HG03025 (cell line): ENCODE measurements around the gene SYNGR2.
A peak's percentile ranks its signal among the peaks of the same experiment; 100 is the strongest.
"Not testable (repeated sequence)": the region's sequence is repeated elsewhere in the genome, so short reads cannot be mapped to it uniquely, and the experiment has no call there.

Source experiments
- ATAC-seq: cut with Tn5 transposase; IDR thresholded peaks from one replicate; pipeline ENCODE4 v1.9.1; 2021; ENCODE audit warnings: mild to moderate bottlenecking, moderate library complexity; ENCODE audit not compliant: unreplicated experiment, low FRiP score

Gene SYNGR2

DNA sequence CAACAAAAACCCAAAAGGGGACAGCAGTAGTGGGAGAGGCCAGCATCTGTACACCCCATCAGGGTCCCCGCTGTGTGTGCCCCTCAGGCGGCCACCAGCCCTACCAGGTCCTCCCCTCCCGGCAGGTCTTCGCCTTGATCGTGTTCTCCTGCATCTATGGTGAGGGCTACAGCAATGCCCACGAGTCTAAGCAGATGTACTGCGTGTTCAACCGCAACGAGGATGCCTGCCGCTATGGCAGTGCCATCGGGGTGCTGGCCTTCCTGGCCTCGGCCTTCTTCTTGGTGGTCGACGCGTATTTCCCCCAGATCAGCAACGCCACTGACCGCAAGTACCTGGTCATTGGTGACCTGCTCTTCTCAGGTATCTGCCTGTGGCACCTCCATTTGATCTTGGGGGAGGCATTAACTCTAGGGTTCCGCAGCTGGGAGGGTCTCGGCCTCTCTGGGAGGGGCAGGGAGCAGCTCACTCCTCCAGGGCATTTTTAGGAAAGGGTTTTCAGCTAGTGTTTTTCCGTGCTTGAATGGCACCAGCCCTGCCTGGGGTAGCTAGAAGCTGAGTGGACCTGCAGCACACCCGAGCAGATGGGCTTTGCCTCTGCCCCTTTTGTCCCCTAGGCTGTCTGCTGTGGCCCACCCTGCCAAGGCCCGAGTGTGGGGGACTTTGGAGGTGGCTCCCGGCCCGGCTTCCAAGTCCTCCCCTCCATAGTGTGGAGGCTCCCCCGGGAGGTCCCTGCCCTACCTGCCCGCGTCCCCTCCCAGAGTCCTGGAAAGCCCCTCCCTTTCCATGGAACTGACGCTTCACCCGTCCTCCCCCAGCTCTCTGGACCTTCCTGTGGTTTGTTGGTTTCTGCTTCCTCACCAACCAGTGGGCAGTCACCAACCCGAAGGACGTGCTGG lies 2.6 kb downstream of the SYNGR2 start:
- no peak for ATAC-seq

DNA sequence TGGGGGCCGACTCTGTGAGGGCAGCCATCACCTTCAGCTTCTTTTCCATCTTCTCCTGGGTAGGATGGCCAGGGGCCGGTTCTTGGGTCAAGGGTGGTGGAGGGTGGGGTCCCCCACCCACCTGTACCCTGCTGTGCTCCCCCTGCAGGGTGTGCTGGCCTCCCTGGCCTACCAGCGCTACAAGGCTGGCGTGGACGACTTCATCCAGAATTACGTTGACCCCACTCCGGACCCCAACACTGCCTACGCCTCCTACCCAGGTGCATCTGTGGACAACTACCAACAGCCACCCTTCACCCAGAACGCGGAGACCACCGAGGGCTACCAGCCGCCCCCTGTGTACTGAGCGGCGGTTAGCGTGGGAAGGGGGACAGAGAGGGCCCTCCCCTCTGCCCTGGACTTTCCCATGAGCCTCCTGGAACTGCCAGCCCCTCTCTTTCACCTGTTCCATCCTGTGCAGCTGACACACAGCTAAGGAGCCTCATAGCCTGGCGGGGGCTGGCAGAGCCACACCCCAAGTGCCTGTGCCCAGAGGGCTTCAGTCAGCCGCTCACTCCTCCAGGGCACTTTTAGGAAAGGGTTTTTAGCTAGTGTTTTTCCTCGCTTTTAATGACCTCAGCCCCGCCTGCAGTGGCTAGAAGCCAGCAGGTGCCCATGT lies 3.3 kb downstream of the SYNGR2 start:
- ATAC-seq = not testable (repeated sequence)

DNA sequence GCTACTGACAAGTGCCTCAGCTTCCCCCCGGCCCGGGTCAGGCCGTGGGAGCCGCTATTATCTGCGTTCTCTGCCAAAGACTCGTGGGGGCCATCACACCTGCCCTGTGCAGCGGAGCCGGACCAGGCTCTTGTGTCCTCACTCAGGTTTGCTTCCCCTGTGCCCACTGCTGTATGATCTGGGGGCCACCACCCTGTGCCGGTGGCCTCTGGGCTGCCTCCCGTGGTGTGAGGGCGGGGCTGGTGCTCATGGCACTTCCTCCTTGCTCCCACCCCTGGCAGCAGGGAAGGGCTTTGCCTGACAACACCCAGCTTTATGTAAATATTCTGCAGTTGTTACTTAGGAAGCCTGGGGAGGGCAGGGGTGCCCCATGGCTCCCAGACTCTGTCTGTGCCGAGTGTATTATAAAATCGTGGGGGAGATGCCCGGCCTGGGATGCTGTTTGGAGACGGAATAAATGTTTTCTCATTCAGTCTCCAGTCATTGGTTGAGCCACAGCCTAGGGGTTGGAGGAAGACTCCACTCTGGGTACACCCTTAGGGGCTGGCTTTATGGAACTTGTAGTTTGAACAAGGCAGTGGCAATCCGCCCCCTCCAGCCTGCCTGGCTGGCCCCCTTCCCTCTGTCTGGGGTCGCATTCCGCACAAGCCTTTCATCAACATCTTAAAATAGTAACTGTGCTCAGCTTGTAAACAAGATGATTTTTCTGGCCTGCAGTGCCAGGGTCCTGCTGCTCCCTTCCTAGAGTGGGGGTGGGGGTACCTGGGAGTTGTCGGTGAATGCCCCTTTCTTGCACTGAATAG lies 4.1 kb downstream of the SYNGR2 start:
- no peak for ATAC-seq

DNA sequence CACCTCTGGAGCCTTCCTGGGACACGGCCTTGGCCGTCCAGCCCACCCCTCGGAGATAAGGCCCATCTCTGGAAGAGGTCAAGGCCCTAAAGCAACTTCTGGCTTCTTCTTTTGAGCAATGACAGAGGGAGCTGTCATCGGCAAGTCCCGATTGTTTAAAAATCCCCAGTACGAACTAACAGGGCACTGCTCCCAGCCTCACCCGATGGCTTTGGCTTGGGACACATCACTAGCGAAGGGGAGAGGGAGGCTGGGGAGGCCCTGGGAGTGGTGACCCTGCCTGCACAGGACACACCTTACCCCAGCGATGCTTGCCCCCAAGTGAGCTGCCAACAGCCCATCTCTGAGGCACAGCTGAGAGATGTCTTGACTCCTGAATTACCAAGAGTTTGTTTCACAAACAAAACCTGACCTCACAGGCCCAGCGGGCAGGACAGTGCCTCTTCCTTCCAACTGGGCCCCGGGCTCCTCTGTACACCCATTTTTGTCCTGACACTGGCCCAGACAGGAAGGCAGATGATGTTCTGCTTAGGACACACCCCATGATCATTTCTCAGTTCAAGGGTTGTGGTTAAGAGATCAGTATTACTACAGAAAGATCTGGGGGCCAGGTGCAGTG lies 4.8 kb downstream of the SYNGR2 start:
- ATAC-seq = no peak

DNA sequence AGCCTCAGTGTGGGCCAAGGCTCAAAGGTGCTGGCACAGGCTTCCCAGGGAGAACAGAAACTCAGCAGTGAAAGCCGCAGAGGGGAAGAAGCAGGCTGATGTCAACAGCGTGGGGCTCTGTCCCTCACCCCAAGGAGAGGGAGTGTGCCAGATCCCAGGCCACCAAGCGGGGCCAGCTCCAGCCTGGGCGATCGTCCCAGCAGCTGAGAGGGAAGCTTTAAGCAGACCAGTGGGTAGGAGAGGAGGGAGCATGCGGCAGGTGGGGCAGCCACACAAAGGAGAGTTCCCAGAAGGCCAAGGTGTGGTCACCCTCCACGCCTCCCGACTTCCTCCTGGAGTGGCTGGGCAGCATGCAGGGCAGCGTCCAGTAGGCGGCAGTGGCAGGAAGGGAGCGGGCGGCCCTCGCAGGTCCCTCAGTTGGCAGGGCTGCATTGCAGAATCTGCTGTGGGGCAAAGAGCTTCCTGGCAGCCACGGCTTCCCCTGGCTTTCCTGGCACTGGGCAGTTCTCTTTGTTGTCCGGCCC lies 6.0 kb downstream of the SYNGR2 start:
- no peak for ATAC-seq

DNA sequence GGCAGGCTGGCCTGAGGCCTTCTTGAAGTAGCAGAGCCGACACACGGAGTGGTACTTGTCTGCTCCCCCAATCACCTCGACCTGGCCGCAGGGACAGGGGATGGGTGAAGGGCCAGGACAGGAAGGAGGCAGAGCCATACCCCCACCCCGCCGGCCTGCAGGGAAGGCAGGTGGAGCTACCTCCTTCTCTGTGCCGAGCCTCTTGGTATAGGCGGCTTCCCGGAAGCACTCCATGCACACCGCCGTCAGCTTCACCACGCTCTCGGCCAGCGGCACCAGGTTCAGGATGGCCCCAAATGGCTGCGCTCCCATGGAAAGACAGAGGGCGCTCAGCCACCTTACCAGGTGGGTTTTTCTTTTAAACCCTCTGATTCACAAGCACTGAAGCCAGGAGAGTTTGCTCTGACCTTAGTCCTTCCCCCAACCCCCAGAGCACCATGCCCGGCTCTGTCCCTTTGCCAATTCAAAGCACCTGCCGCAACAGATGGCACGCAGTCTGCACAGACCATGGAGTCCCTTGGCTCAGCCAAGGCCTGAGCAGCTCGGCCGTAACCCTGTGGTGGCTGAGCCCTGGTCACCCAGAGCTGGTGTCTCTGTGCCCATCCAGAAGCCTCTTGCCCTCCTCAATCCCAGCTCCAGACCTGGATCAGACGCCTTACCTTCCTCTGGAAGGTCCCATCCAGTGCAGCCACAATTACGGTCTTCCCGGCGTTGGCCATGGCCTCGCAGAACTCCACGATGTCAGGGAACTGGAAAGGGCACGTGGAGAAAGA lies 6.7 kb downstream of the SYNGR2 start:
- ATAC-seq = no peak

DNA sequence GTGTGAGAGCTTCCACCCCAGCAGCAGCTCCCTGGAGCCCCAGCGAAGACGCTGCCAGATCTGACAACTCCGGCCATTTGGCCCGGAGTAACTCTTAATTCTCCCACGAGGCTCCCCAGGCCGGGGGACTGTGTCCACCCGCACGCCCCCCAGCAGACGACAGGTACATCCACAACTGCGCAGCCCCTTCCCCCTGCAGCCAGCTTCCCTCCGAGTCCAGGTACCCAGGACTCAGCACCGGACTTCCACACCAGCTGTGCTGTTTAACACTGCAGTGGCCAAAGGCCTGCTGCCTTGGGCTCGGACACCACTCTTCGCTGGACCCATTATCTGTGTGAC lies 7.2 kb downstream of the SYNGR2 start:
- ATAC-seq = no peak

DNA sequence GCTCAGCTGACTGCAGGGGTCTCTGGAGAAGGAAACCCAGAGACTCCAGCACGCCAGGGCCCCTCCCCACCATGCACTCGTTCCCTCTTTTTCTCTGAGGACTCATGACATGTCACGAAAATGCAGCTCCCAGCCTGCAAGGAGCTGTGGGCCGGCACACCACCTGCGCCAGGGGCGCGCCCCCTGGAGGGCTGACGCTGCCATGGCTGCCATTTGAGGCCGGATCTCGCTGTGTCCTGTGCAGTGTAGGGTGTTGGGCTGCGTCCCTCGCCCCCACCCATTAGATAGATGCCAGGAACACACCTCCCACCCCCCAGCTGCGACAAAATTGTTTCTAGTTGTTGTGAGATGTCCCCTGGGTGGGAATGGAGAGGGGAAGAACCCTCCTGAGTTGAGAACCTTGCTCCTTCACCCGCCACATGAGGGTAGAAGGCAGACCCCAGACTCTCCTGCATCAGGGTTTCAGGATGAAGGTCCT lies 8.2 kb downstream of the SYNGR2 start:
- no peak for ATAC-seq

DNA sequence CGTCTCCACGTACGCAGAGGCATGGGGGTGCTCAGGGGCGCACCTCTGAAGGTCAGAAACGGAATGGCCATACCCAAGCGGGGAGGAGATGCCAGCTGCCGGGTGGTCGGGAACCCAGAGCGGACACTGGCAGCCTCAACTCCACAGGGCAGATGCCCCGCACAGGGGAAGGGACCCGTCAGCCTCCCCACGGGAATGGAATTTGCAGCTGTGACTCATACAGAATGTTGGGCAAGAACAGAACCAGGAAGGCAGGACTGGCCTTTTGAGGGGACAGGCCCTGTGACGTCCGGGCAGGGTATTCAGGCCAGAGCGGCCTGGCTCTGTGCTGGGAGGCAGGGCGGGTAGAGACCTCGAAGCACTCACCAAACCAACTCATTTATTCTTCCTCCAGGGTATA lies 11.0 kb downstream of the SYNGR2 start:
- ATAC-seq = no peak

DNA sequence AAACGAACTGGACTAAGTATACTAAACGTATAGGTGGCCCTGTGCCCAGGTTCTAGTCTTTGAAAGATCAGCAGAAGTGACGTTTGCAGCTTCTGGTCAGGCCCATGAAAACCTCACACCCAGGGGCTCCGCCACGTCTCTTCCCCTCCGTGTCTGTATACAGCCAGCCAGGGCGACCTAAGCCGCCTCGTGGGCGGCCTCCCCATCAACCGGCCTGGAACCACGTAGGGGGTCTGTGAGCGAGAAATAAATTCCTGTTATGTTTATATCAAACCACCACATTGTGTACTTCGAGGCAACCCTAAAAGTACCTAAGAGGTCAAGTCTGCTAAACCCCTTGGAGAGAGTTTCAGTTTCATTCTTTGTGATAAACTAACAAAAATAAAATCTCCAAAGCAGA lies 11.7 kb downstream of the SYNGR2 start:
- no peak for ATAC-seq

DNA sequence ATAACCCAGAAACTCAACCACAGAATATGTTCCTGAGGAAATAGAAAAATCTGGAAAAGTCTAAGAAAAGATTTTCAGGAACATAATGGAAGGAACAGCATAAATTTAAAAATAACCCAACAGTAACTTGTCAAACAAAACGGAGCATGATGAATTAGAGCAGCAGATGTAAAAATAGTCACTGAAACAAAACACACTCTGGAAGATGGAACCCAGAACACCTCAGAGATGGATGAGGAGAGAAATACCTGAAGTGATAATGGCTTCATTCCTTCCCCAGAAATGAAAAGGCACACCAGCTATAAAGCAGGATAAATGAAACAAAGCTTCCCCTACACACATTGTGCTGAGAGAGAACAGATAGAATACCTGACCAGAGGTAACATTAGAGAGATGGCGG lies 12.1 kb downstream of the SYNGR2 start:
- ATAC-seq = no peak

DNA sequence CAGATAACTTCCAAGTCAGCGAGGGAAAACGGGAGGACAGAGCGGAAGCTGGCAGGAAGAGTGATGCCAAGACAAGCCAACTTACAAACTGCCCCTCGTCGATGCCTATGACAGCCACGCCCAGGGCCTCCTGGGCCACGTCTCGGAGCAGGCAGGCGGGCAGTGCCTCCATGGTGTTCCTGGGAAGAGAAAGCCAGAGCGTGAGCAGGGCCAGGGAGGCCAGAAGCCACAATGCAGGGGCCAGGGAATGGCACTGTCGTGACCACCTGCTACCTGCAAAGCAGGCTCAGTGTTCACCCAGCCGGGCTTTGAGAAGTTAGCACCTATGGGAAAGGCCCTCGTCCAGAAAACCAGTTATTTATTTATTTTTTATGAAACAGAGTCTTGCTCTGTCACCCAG lies 14.1 kb downstream of the SYNGR2 start:
- no peak for ATAC-seq

DNA sequence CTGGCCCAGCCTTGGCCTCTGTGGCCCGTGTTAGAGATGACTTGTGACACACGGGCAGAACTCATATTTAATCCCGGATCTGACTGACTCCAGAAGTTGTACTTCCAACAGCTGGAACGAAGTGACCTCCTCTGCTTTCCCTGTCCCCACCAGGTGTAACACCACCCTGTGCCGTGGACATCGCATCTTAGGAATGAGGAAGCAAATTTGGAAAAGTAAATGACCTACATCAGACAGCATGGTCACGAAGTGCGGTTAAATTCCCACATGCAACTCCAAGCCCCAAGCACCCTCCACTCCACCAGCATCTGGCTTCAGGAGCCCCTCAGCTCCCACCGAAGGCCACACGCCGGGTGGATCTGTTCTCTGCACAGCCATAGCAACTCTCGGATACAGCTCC lies 15.5 kb downstream of the SYNGR2 start:
- no peak for ATAC-seq

DNA sequence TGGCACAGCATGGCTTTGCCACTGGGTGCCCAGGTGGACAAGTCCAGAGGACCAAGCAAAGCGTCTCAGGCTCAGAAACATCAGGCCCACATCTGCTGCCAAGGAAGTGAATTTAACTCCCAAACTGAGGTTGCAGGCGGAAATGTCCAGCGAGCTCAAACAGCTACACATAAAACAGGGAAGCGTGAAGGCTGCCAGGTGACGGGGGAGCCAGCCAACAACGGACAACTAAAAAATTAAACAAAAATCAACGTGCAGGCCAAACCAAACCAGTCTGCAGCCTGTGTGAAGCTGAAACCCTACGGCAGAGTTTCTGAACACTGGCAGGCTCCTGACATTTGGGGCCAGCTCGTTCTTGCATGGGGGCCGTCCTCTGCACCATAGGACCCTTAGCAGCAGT lies 16.0 kb downstream of the SYNGR2 start:
- no peak for ATAC-seq

DNA sequence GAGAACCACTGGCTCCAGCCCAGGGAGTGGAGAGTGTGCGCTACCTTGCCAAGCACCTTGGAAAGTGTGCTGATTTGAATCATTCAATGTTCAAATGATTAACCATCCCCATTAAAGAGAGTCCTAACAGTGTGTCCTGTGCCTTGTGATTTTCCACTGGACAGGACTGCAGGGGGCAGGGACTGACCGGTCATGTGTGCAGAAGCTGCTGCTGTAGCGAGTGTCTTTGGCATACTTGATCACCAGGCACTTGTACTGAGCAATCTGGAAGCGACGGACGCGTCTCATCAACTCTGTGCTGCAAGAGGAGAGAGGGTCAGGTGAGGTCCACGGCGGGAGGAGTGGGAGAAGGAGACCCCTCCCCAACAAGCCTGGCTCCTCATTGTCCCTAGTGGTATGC lies 16.5 kb downstream of the SYNGR2 start:
- ATAC-seq = no peak

DNA sequence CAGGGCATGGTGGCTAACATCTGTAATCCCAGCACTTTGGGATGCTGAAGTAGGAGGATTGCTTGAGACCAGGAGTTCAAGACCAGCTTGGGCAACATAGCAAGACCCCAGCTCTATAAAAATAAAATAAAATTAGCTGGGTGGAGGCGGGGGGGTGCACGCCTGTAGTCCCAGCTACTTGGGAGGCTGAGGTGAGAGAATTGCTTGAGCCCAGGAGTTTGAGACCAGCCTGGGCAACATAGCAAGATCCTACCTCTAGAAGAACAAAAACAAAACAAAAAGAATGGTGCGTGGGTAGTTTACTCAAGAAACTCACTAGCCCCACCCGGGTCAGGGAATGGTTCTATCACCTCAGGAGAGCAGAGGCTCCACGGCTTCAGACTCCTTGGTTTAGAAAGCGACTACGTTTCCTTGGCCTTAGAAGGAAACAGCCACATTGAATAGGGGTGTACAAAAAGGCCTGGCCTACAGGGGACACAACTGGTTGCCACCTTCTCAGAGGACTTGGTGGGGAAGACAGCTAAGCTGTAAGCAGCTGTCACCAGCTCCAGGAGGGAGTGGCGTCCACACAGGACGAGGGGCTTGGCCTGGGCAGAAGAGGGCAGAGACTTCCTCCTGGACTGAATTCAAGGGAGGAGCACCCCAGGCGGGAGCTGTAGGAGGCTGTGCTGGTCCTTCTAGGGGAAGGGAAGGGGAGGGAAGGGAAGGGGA lies 17.8 kb downstream of the SYNGR2 start:
- ATAC-seq = no peak

DNA sequence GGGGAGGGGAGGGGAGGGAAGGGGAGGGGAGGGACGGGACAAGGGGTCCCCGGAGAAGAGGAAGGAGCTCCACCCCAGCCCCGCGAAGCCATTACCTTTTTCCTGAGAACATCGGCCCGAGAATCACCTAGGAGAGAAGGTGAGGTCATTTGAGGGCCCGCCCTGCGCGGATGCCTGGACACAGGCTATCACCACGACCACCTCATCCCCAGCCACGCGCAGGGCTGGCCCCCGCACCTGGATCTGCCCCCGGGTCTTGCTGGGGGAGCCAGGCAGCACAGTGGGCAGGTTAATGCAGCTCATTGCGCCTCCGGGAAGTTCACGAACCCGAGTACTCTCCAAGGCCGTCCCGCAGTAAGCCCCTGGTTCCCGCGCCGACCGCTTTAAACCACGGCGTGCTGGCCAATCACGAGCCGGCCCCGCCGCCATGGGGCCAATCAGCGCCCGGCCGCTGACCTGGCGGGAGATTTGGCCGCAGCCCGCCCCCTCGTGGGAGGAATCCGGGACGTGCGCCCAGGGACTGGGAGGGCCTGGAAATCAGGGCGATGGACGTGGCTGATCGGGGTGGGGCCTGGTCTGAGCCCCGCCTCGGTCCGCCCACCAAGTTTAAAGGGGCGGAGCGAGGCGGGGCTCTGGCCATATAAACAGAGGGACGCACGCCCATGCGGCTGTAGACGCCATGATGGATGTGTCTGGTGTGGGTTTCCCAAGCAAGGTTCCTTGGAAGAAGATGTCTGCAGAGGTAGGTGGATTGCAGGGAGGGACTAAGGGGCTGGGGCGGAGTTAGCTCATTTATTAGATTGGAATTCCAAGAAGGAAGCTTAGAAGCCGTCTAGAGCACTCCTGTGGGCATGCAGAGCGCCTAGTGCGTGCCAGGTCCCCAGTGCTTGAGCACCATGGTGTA lies 18.6 kb downstream of the SYNGR2 start, which contains the start of the genes AFMID and TK1:
AFMID (plus strand) TSS at position 671 of the 904 bp plus-strand sequence; CDS start at position 680, 9 bp downstream.
TK1 (minus strand) TSS at position 361 of the 904 bp plus-strand sequence; CDS start at position 303, 58 bp downstream.
- ATAC-seq = peak; percentile 81

DNA sequence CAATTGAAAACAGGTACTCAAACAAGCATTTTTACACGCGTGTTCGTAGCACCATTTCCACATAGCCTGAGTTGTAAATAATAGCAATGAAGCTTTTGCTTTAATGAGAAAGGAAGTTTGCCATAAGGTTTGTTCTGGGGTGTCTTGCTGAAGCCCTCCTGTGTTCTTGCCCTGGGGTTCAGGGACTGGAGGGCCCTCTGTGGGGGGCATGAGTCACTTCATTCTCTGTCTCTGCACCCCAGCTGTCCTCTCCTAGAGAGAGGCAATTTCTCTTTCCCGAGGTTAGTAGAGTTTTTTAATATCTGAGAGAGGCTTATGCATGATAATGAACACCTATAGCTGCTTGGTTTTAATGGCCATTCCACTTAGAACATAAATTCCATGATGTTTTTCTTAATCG lies 28.3 kb downstream of the SYNGR2 start:
- no peak for ATAC-seq
